ENCODE measurements around the gene NFIX. TPM values are rescaled to one million over a fixed set of nuclear protein-coding genes. Genes with fewer than 3 reads are reported as not detected.
A peak's percentile ranks its signal among the peaks of the same experiment; 100 is the strongest.

NFIX gene
- total RNA-seq, 1 donor from 2014 or later: 16.9 TPM

DNA sequence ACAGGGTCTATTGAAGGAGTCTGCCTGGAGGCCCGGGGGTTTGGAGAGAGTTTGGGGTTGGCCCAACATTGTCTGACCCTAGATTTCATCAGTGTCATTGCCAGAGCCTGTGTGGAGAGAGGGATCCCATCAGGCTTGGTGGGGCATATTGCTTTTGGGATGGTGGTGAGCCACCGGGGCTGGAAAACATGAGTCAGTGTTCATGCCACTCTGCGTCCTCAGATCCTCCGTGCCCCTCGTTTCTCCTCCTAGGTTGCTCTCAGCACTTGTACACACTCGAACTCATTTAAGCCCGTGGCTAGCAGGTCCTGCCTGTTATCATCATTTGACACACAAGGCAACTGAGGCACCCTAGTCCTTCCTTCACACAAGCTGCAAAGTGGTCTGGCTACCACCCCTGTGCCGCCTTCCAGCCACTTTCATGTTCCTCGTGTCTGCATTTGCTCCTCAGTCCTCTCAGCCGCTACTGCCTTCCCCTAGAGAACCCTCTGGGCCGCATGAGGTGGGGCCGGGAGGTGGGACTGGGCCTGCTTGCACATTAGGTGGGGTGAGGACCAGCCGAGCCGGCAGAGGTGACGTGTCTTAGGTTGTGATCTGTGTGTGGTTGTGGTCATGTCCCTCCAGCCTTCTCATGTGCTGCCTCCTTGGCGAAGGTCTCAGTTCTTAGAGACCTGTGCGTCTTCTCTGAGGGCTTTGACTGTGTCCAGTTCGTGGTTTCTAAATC, 126.4 kb downstream of the NFIX start:
- no peak for DNase-seq (ENCODE audit: low read depth in 2 of 2)

DNA sequence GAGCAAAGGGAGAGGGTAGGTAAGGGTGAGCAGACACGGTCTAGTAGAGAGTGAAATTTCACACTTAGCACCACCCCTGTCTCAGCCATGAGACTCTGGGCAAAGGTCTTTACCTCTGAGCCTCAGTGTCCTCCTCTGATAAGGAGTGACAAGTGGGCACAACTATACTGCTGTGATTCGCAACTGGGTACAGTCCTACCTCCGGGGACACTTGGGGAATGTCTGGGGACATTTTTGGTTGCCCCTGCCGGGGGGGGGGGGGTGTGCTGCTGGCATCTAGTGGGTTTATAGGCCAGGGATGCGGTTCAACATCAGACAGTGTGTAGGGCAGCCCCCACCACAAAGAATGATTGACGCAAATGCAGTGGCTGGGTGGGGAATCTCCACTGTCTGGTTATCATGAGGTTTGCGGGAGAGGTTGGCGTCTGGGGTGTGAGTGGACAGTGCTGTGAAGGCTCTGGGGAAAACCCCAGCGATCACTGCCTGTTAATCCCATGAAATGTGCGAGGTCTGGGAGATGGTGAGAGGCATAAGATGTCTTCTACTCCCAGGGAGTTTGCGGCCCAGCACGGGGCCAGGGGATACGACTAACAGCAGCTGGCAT, 127.1 kb downstream of the NFIX start:
- DNase-seq (ENCODE audit: low read depth in 2 of 2): no peak

DNA sequence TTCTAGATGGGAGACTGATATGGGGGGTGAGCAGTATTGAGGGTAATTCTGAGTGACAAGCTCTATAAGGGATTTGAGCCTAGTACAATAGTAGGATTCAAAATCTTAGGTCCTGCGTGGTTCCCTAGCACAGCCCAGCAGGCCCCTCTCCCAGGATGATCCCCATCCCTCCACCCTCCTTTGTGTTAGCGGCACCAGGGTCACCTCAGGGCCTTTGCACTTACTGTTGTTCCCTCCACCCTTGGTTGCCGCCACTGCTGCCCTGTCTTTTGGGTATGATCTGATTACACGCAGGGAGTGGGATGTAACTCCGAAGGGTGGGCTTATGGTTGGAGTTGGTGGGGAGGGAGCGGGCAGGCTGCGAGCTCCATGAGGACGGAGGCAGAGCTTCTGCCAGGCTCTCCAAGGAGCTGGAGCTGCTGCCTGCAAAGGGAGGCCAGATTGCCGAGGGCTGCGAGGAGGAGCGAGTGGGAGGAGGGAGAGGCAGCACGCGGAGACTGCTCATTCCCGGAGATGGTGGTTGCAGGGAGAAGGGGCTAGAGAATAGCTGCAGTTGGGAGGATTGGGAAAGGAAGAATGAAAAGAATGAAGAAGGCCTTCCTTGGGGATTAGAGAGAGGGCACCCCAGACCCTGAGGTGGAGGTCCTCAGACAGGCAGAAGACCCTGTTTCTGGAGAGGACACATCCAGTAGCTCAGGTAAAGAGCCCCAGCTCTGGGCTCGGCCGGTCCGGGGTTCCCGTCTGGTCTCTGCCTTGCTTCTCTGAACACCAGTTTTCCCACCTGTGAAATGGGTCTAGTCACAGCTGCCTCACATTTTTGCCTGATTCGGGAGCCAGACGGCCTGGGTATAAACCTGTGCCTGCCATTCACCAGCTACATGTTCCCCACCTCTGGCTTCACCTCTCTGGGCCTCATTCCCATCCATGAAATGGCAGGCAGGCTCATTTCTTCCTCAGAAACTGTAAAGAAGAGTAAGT, 128.0 kb downstream of the NFIX start:
- DNase-seq (ENCODE audit: low read depth in 2 of 2): no peak

DNA sequence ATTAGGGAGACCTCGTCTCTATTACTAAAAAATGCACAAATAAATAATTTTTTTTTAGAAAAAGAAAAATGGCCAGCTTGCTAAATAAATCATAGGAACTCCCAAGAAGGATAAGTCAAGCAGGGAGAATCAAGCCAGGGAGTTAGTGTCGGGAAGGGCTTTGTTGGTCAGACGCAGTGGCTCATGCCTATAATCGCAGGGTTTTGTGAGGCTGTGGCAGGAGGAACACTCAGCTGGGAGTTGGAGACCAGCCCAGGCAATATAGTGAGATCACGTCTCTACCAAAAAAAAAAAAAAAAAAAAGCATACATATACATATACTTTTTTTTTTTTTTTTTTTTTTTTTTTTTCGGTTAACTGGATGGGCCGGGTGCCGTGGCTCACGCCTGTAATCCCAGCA, 131.8 kb downstream of the NFIX start:
- DNase-seq (ENCODE audit: low read depth in 2 of 2): no peak

DNA sequence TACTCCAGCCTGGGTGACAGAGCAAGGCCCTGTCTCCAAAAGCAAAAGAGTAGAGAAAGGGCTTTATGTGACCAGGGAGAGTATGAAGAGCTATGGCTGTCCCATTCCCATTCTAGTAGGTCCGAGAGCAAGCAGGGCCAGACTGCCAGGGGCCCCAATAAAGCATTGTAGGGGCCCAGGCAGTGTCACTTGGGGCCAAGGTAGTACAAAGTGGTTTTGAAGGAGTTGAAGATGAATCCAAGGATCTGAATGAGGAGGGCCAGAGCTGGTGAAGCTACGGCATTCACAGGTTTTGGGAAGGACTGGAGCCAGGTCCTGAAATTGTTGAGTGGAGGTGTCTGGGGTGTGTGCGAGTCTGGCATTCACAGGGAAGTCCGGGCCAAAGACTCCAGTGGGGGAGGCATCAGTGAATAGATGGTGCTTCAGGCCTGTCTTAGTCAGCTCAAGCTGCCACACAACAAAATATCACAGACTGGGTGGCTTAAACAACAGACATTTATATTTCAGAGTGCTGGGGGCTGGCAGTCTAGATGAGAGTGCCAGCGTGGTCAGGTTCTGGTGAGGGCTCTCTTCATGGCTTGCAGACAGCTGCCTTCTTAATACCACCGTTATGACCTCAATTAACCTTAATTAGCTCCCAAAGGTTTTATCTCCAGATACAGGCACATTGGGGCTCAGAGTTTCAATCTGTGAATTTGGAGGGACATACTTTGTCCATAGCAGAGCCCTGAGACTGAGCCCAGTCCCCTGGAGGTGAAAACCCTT, 132.7 kb downstream of the NFIX start:
- DNase-seq (ENCODE audit: low read depth in 2 of 2): no peak

DNA sequence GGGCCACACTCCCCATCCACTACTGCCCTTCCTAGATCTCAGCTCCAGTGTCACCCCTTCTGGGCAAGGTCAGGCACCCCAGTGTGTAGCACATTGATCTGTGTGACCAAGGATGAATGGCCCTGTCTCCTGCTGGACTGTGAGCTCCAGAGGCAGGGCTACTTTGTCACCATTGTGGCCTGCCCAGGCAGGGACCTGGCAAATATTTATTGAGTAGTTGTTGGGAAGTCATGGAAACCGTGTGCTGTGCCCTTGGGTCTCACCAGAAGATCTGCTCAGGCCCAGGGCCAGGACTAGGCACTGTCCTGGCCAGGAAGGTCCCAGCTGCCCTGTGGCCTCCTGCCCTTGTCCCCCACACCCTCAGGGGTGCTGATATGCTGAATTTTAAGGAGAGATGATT, 133.3 kb downstream of the NFIX start:
- no peak for DNase-seq (ENCODE audit: low read depth in 2 of 2)

DNA sequence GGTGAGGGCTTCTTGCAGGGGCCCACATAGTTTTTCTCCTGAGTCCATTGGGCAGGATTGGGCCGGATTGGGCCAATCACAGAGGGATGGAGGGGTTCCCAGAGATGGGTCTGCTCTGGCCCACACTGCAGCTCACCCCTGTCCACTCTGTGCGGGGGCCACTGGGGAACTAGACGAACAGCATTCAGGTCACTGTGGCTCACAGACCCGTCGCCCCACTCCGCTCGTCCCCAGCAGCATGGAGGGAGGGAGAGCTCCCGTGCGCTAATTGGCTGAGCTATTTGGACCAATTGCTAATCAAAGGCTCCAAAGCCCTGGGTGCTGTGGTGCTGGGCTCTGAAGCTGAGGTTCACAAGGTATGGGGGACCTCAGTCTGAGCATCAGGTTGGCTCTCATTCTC, 134.1 kb downstream of the NFIX start:
- no peak for DNase-seq (ENCODE audit: low read depth in 2 of 2)

DNA sequence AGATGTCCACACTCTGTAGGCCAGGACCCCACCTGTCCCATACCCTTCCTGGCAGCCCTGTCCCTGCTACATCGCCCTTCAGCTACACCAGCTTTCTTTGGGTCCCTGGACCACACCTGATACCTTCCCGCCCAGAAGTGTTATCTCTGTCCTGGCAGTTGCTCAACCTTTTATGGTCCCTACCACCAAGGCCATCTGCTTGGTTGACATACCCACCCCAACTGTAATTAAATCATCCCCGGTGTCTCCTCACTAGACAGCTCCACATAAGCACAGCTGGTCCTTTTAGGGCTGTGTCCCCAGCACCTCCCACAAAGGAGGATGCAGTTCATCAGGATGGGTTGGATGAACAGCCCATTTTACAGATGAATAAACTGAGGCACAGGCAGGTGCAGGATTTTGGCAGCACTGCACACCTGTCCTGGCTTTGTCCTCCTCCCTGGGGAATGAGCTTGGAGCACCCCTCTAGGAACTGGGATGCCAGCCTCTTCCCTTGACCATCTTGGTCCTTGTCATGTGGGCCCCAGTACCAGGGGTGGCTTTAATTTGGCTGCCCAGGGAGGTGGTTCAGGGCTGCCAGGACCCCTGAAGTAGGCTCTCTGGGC, 135.7 kb downstream of the NFIX start:
- no peak for DNase-seq (ENCODE audit: low read depth in 2 of 2)

DNA sequence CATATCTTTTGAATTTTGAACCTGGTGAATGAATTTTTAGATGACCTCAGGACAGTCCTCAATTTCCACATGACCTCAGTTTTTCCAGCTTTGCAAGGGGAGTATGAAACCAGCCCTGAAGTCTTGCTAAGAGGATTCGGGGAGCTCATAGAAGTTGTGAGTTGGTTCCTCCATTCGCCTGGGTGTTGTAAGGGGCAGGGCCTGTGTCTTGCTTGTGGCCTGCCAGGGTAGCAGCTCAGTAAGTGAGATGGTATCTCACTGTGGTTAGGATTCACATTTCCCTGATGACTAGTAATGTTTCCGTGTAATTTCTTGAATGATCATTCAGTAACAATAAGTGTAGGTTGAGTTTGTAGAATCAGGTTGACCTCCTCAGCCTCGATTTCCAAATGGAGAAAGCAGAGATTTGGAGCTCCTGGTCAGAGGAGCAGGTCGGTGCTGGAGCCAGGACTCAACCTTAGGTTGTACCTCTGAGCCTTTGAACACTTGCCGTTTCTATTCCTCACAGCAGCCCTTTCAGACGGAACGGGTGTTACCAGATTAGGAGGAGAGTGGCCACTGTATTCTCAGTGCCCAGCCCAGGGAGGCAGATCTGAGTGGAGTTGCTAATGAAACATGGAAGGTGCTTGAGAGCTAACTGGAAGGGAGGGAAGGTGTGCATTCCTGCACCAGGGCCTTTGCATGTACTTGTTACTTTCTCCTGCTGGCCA, 137.4 kb downstream of the NFIX start:
- DNase-seq (ENCODE audit: low read depth in 2 of 2): no peak

DNA sequence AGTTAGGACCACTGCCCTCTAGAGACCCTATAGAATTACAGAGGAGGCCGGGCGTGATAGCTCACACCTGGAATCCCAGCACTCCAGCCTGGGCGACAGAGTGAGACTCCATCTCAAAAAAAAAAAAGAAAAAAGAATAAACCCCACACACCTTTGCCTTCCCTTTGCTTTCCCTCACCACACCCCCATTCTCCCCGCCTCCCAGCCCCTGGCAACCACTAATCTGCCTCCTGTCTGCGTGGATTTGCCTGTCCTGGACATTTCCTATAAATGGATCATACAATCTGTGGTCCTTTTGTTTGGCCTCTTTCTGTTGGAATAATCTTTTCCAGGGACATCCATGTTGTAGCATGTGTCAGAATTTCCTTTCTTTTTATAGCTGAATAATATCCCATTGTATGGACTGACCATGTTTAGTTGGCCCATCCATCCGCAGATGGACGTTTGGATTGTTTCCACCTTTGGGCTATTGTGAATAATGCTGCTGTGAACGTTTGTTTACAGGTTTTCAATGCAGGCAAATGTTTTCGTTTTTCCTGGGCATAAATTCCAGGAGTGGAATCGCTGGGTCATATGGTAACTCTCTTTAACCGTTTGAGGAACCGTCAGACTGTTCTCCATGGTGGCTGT, 138.1 kb downstream of the NFIX start:
- peak; percentile 88 to 95 for DNase-seq (ENCODE audit: low read depth in 2 of 2)

DNA sequence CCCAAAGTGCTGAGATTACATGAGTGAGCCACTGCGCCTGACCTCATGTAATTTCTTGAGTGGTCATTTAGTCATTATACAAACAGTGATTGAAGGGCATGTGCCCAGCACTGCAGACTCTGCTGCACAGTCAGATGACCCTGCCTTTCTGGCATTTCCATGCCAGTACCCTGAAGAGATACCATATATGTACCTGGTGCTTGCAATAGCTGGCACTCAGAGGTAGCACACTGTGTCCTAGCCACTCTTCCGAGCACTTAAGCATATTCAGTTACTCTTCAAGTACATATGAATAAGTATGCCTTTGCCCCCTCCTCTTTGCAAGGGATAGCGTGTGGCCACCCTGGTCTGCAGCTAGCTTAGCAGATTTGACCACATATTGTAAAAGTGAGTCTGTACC, 139.4 kb downstream of the NFIX start:
- no peak for DNase-seq (ENCODE audit: low read depth in 2 of 2)

DNA sequence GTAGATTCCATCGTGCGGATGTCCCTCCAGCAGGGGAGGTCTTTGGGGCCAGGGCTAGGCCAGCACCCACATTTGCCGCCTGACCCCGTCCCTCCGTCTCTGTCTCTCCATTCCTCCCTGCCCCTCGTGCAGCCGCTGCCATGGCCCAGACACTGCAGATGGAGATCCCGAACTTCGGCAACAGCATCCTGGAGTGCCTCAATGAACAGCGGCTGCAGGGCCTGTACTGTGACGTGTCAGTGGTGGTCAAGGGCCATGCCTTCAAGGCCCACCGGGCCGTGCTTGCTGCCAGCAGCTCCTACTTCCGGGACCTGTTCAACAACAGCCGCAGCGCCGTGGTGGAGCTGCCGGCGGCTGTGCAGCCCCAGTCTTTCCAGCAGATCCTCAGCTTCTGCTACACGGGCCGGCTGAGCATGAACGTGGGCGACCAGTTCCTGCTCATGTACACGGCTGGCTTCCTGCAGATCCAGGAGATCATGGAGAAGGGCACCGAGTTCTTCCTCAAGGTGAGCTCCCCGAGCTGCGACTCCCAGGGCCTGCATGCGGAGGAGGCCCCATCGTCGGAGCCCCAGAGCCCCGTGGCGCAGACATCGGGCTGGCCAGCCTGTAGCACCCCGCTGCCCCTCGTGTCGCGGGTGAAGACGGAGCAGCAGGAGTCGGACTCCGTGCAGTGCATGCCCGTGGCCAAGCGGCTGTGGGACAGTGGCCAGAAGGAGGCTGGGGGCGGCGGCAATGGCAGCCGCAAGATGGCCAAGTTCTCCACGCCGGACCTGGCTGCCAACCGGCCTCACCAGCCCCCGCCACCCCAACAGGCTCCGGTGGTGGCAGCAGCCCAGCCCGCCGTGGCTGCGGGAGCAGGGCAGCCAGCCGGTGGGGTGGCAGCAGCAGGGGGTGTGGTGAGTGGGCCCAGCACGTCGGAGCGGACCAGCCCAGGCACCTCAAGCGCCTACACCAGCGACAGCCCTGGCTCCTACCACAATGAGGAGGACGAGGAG, 140.1 kb downstream of the NFIX start:
- DNase-seq (ENCODE audit: low read depth in 2 of 2): no peak

DNA sequence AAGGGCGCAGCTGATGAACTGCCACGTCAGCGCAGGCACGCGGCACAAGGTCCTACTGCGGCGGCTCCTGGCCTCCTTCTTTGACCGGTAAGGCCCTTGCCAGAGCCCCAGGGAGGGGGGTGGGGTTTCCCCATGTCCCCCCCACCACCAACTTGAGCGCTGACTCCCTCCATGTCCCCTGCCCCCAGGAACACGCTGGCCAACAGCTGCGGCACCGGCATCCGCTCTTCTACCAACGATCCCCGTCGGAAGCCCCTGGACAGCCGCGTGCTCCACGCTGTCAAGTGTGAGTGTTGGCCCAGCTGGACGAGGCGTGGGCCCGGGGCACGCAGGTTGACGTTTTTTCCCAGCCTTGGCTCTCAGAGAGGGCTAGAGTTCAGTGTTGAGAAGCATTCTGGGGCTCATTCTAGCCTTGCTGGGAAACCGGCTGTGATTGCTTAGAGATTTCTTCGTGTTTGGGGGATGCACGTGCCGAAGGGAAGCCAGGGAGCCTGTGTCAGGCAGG, 142.1 kb downstream of the NFIX start:
- DNase-seq (ENCODE audit: low read depth in 2 of 2): no peak

DNA sequence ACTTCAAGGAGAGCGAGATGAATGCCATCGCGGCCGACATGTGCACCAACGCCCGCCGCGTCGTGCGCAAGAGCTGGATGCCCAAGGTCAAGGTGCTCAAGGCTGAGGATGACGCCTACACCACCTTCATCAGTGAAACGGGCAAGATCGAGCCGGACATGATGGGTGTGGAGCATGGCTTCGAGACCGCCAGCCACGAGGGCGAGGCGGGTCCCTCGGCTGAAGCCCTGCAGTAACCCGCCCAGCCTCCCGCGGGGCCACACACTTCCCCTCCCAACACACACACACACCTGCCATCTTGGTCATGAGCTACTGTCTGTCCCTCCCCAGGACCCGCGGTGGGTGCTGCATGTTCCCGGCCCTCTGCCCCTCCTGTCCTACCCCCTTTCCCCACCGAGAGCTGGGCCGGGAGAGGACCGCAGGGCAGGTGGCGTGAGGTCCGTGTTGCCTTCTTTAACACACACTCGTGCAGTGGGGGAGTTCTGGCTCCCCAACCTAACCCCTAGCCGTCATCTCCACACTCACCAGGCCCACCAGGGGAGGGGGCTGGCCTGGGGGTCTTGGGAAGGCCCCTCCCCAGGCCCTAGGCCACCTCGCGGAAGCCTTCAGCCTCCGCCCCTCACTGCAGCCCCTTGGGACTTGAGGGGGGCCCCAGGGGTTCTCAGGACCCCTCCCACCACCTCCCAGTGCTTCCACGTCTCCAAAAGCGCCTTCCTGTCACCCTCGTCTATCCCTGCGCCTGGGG, 143.1 kb downstream of the NFIX start:
- DNase-seq (ENCODE audit: low read depth in 2 of 2): no peak

DNA sequence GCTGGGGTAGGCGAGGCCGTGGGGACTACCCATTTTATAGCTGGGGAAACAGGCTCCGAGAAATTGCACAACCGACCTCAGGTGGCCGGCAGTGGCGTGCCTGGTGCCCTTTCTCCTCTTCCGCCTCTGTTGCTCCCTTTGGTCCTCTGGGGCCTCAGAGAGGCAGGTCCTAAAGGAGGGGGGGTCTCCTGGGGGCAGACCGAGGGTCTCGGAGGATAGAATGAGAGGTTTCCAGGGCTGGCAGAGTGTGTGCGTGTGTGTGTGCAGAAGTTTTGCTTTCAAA, 143.6 kb downstream of the NFIX start:
- no peak for DNase-seq (ENCODE audit: low read depth in 2 of 2)

DNA sequence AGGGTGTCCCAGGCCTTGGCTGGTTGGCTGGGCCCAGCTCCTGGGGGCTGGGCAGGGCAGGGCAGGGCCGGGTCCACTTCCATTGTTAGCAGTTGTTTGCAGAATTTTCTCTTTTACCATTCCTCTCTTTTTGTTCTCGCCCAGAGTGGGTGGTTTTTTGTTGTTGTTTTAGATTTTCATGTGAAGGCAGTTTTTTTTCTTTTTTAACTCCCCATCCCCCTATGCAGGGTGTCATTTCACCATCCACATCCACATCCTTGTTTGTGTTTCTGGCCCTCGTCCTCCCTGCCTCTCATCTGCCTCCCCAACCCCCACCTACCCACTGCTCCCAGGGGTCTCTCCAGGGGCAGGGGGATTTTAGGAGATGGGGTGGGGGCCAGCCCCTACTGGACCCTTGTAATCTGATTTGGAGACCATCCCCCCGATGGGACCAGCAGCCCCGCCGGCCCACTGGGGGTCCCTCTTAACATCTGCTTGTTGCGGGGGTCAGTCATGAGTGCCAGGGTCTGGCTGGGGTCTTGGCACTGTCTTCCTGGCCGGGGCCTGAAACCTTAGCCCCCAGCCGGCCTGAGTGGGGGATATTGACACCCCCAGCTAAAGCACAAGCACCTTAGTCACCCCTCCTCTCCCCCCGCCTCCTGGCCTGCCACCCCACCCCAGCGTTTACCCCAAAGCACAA, 144.5 kb downstream of the NFIX start:
- no peak for DNase-seq (ENCODE audit: low read depth in 2 of 2)

DNA sequence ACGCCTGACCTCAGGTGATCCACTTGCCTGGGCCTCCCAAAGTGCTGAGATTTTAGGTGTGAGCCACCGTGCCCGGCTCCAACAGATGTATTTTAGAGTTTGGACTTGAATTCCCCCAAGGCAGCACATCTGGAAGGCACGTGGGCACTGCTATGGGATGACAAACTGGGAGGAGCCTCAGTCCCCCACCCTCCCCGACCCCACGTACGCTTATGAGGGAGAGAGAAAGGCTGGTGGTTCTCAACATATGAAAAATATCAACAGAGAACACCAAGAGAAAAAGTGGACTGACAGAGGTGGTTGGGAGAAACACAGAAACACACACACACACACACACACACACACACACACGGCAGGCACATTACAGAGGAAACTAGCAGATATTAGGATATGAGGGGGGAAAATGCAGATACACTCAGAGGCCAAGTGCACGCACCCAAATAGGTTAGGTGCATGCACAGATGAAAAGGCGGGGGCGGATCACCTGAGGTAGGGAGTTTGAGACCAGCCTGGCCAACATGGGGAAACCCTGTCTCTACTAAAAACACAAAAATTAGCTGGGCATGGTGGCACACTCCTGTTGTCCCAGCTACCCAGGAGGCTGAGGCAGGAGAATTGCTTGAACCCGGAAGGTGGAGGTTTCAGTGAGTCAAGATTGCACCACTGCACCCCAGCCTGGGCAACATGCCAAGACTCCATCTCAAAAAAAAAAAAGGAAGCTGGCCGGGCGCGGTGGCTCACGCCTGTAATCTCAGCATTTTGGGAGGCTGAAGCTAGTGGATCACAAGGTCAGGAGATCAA, 151.7 kb downstream of the NFIX start:
- peak in 1 of 2 donors; percentile 49 for DNase-seq (ENCODE audit: low read depth in 2 of 2)
